Measurements from ENCODE around the gene NPIPA3.
"Not testable (repeated sequence)": the region's sequence is repeated elsewhere in the genome, so short reads cannot be mapped to it uniquely, and the experiment has no call there.

NPIPA3 gene

GRCh38 chr16:14703156-14704011 is at the start of gene NPIPA3:
NPIPA3 (plus strand) TSS chr16:14703411; CDS start chr16:14708944, 5,533 bp downstream.
- not testable (repeated sequence) for DNase-seq

GRCh38 chr16:14658063-14658462 is 45.1 kb upstream of the NPIPA3 start:
- DNase-seq, result no peak

DNA sequence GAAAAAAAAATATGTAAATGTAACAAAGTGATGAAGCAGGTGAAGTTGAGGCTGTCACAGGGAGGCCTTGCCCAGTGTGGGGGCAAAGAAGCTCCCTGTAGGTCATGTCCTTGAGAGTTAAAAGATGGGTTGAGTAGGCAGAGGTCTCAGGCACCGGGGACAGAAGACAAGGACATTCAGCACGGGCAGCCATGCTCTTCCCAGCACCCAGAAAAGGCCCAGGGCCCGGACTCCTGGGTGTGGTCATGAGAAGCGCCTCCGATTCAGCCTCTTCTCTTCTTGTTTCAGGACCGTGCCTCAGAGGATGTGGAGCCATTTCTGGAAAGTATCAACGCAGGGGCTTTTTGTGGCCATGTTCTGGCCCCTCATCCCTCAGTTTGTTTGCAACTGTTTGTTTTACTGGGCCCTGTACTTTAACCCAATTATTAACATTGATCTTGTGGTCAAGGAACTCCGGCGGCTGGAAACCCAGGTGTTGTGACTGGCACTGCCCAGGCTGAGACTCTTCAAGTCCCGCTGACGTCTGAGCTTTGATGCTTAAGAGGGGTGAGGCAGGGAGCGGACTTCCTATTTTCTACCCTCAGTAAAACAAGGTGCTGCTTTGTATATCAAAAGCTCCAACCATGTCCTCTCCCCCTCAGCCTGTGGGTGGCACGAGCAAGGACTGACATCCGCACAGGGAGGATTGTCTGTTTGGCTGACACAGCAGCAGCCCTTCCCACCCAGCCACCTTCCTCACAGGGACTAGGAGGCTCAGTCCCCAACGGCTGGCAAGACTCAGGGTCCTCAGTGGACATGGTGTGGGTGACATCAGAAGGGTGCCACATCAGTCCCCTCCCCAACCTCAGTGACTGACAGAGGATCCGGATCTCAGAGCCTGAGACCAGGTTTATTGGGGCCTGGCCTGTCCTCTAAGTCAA is 35.6 kb upstream of the NPIPA3 start:
- no peak for DNase-seq

DNA sequence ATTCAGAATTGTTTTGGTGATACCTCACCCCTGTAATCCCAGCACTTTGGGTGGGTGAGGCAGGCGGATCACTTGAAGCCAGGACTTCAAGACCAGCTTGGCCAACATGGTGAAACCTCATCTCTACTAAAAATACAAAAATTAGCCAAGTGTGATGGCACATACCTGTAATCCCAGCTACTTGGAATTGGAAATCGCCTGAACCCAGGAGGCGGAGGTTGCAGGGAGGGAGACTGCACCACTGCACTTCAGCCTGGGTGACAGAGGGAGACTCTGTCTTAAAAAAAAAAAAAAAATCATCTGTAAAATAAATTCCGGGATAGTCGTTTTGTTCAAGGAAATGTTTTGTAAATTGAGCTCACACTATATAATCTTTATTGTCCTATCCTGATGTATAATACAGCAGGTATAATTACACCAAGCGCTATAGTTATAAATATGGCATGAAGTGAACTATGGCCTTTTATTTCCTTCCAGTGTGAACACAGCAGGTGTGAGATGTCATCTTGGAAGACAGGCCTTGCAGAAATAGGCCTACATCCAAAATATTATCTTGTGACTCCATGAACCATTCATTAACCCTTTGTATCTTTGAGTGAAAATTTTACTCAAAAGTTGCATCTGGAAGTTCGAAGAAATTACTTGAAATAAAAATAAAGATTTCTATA is 34.5 kb upstream of the NPIPA3 start:
- DNase-seq, result no peak

- no peak for DNase-seq
Observed at GRCh38 chr16:14669776-14670175, 33.4 kb upstream of the NPIPA3 start.

DNA sequence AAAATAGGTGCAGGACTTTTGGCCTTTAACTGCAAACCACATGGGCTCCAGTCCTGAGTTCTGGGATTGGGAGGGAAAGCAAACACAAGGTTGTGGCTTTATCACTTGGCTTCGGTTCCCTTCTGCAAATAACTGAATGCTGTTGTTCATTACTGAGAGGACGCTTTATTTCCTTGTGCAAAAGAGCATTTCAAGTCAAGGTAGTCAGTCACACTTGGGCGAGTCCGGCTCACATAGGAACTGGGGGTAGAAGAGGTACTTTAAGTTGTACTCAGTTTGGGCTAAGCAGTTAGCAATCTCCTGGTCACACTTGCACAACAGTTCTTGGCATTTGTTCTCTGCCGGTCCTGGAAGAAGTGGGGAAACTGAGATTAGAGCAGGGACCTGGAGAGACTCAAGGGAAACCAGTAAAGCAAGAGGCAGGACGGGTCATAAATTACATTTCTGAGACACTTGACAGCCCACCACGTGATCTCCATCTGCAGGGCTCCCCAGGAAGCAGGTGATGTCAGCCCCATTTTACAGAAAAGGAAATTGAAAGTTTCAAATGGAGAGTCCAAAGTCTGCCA is 30.7 kb upstream of the NPIPA3 start:
- no peak for DNase-seq

DNA sequence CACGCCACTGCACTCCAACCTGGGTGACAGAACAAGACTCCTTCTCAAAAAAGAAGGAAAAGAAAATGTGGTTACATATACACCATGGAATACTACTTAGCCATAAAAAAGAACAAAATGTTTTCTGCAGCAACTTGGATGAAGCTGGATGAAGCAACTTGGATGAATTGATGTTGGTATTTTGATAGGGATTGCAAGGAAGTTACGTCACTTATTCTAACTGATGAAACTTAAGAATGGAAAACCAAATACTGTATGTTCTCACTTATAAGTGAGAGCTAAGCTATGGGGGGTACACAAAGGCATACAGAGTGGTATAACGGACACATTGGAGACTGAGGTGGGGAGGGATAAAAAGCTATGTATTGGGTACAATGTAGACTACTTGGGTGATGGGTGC is 26.6 kb upstream of the NPIPA3 start:
- no peak for DNase-seq

DNA sequence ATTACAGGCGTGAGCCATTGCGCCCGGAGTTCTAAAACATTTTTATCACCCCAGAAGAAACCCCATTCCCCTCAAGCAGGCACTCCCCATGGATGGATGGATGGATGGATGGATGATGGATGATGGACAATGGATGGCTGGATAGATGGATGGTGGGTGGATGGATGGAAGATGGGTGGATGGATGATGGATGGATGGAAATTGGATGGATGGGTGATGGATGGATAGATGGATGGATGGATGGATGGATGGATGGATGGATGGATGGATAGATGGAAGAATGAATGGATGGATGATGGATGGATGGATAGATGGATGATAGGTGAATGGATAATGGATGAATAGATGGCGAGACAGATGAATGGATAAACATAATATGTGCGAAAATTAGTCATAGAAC is 25.6 kb upstream of the NPIPA3 start:
- DNase-seq, result no peak

DNA sequence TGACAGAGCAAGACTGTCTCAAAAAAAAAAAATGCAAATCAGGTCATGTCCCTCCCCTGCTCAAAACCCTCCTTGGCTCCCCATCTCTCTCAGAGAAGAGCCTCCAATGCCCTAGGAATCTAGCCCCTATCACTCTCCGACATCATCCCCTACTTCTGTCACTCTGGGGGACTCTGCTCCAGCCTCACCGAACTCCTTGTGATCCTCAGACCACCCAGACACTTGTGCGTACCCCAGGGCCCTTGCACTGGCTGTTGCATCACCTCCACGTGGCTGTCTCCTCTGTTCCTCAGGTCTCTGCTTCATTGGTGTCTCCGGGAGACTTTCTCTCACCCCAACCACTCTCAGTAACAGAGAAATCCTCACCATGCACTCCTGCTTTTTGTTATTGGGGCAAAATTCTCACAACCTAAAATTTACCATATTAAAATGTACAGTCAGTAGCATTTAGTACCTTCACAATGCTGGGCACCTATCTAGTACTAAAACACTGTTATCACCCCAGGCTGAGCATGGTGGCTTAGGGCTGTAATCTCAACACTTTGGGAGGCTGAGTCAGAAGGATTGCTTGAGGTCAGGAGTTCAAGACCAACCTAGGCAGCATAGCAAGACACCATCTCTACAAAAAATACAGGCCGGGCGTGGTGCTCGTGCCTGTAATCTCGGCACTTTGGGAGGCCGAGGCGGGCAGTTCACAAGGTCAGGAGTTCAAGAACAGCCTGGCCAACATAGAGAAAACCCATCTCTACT is 24.3 kb upstream of the NPIPA3 start:
- no peak for DNase-seq

DNA sequence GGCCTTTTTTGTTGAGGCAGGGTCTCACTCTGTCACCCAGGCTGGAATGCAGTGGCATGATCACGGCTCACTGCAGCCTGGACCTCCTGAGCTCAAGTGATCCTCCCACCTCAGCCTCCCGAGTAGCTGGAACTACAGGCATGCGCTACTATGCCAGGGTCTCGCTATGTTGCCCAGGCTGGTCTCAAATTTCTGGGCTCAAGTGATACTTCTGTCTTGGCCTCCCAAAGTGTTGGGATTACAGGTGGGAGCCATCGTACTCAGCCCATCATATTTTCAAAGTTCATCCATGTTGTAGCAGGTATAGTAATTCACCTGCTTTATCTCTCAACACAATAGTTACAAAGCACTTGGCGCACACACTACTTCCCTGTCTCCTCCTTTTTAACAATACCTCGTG is 22.8 kb upstream of the NPIPA3 start:
- not testable (repeated sequence) for DNase-seq

- no peak for DNase-seq
Observed at GRCh38 chr16:14681115-14681514, 22.1 kb upstream of the NPIPA3 start.

GRCh38 chr16:14682121-14682520 is 21.1 kb upstream of the NPIPA3 start:
- no peak for DNase-seq

DNA sequence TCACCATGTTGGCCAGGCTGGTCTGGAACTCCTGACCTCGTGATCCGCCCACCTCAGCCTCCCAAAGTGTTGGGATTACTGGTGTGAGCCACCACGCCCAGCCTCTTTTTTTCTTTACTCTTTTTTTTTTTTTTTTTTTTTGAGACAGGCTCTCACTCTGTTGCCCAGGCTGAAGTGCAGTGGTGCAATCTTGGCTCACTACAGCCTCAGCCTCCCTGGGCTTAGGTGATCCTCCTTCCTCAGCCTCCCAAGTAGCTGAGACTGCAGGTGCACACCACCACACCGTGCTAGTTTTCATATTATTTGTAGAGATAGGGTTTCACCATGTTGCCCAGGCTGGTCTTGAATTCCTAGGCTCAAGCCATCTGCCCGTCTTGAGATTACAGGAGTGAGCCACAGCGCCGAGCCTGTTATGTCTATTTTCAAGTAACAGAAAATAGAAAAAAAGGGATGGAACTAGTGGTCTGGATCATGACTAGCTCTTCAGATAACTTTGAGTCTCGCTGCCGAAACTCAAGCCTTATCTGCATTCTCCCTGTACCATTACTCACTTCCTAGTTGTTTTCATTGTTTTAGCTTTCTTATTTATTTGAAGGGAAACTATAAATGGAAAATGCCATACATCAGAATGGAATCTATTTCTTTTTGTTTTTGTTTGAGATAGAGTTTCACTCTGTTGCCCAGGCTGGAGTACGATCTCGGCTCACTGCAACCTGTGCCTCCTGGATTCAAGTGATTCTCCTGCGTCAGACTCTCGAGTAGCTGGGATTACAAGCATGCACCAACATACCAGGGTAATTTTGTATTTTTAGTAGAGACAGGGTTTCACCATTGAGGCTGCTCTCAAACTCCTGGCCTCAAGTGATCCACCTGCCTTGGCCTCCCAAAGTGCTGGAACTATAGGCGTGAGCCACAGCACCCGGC is 17.1 kb upstream of the NPIPA3 start:
- not testable (repeated sequence) for DNase-seq

DNA sequence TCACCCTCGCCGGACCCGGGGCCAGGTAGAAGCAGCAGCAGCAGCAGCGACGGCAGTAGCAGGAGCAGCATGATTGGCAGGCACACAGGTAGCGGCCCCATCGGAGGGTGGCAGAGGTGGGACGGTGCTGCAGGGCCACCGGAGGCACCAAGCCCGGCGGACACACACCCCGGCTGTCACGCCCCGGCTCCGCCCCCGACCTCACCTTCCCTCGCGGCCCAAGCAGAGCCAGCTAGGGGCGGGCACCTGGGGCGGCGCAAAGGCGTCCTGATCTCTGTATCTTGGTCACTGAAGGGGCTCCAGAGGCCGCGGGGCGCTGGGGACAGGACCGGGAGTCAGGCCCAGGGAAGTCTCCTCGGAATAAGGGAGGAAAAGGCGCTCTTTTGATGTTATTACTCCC is 9.1 kb upstream of the NPIPA3 start, which contains the start of gene PLA2G10:
TSS of gene PLA2G10 (minus strand) at position 180 of the 400 bp plus-strand sequence. CDS start at position 101, 79 bp downstream.
- DNase-seq, result not testable (repeated sequence)

- DNase-seq, result not testable (repeated sequence)
Observed at GRCh38 chr16:14701859-14702258, 1.4 kb upstream of the NPIPA3 start.

GRCh38 chr16:14702672-14703071 is 539 bp upstream of the NPIPA3 start:
- not testable (repeated sequence) for DNase-seq

- DNase-seq, result not testable (repeated sequence)
Observed at GRCh38 chr16:14733233-14733632, 30.0 kb downstream of the NPIPA3 start.

- not testable (repeated sequence) for DNase-seq
Observed at GRCh38 chr16:14740832-14741385, 37.7 kb downstream of the NPIPA3 start.

DNA sequence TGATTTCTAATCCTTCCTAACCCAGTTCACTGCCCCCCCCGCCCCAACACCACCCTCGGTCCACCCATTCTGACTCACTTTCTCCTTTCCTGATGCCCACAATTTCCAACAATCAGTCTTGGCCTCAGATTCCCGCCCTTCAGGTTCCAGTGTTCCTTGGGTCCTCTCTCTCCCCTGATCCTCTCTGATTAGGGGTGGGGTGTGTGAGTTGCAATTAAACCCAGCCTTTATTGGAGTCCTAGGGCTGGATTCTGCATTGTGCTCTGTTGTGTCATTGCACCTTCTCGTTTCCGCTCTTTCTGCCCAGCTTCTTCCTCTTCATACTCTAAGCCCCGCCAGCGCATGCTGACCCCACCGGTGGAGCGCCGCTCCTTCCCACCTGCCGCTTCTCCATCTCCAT is 38.6 kb downstream of the NPIPA3 start:
- DNase-seq, result not testable (repeated sequence)

Measured in NCI-H526 treated with DMSO at 0.1 percent for 48 hours (cell line).